SK-N-SH (cell line): ENCODE results near the gene BMP7. TPM values are rescaled to one million over a fixed set of nuclear protein-coding genes. Genes with fewer than 3 reads are reported as not detected.

Experiments
- CTCF ChIA-PET: fragments of 300-600, 350-600 bp; formaldehyde crosslinking; extraction: SDS; loops from one replicate; lab custom pipeline; 2021; lab: Yijun Ruan, JAX
- POLR2A ChIA-PET: fragments of 350-600 bp; sonication (Branson Sonifier 250); formaldehyde crosslinking; extraction: SDS; loops from one replicate; lab custom pipeline; 2020; ENCODE audit warnings: antibody characterized with exemption, inconsistent platforms; lab: Yijun Ruan, JAX
- DNase-seq: peaks from one replicate; pipeline ENCODE4 v3.0.0; 2012
- H2AFZ ChIP-seq: fragments of 200-600 bp; sonication (generic); 2 replicates; pipeline ENCODE4 v1.8.1; 2016; ENCODE audit warnings: antibody characterized with exemption, mild to moderate bottlenecking, low read depth
- H3F3A ChIP-seq: fragments of 200-600 bp; sonication (generic); replicated peaks from 2 replicates; pipeline ENCODE3; 2016; ENCODE audit warnings: antibody characterized with exemption, mild to moderate bottlenecking; ENCODE audit not compliant: insufficient read depth
- H3K27ac ChIP-seq, 2 experiments: fragments of 200-500 bp in 1 of 2; fragments of 200-600 bp in 1 of 2; sonication (Bioruptor generic) in 1 of 2; sonication (generic), shearing (Covaris generic) in 1 of 2; 2 replicates each; pipeline versions ENCODE4 v1.5.1 to v1.6.1; 2014 to 2016; ENCODE audit warnings: low read depth in 2 of 2, inconsistent platforms in 1 of 2, low read length in 1 of 2, mild to moderate bottlenecking in 1 of 2, mixed read lengths in 1 of 2
- H3K27me3 ChIP-seq: fragments of 200-600 bp; sonication (generic), shearing (Covaris generic); 2 replicates; pipeline ENCODE4 v1.6.1; 2016; ENCODE audit warnings: mixed run types; ENCODE audit not compliant: insufficient read depth
- H3K36me3 ChIP-seq, 2 experiments: fragments of 200-500 bp in 1 of 2; fragments of 200-600 bp in 1 of 2; sonication (Bioruptor generic) in 1 of 2; sonication (generic) in 1 of 2; replicated peaks in 1 of 2; 2 replicates each; pipeline versions ENCODE3 to v1.5.1; 2014 to 2016; ENCODE audit warnings: low read length in 1 of 2, mild to moderate bottlenecking in 1 of 2; ENCODE audit not compliant: insufficient read depth in 2 of 2, control insufficient read depth in 1 of 2
- H3K4me1 ChIP-seq, 2 experiments: fragments of 200-500 bp in 1 of 2; fragments of 200-600 bp in 1 of 2; sonication (Bioruptor generic) in 1 of 2; sonication (generic), shearing (Covaris generic) in 1 of 2; 2 replicates each; pipeline versions ENCODE4 v1.5.1 to v1.6.1; 2014 to 2016; ENCODE audit warnings: low read depth in 1 of 2, low read length in 1 of 2, mixed run types in 1 of 2; ENCODE audit not compliant: insufficient read depth in 2 of 2, control insufficient read depth in 1 of 2
- H3K4me2 ChIP-seq: fragments of 200-600 bp; sonication (generic), shearing (Covaris generic); 2 replicates; pipeline ENCODE4 v1.6.1; 2017; ENCODE audit warnings: mixed run types
- H3K4me3 ChIP-seq, 2 experiments: fragments of 200-500 bp in 1 of 2; fragments of 200-600 bp in 1 of 2; sonication (Bioruptor generic) in 1 of 2; sonication (generic), shearing (Covaris generic) in 1 of 2; 2 replicates each; pipeline versions ENCODE4 v1.5.1 to v1.8.1; 2014 to 2016; ENCODE audit warnings: low read depth in 2 of 2, inconsistent platforms in 1 of 2, low read length in 1 of 2, mild to moderate bottlenecking in 1 of 2, mixed read lengths in 1 of 2, moderate library complexity in 1 of 2
- H3K79me2 ChIP-seq: fragments of 200-600 bp; sonication (generic); 2 replicates; pipeline ENCODE4 v1.8.1; 2017; ENCODE audit warnings: mild to moderate bottlenecking; ENCODE audit not compliant: insufficient read depth
- H3K9ac ChIP-seq: fragments of 200-600 bp; sonication (generic); 2 replicates; pipeline ENCODE4 v1.6.1; 2017; ENCODE audit warnings: mixed run types
- H3K9me2 ChIP-seq: fragments of 200-600 bp; sonication (generic); 2 replicates; pipeline ENCODE4 v1.6.1; 2017; ENCODE audit warnings: mixed run types
- H3K9me3 ChIP-seq: fragments of 200-600 bp; sonication (generic); 2 replicates; pipeline ENCODE4 v1.6.1; 2017; ENCODE audit warnings: mixed run types, mild to moderate bottlenecking, moderate library complexity
- H4K20me1 ChIP-seq: fragments of 200-600 bp; sonication (generic); 2 replicates; pipeline ENCODE4 v1.6.1; 2017; ENCODE audit warnings: mild to moderate bottlenecking, mixed run types; ENCODE audit not compliant: insufficient read depth
- EP300 ChIP-seq, 2 experiments: IDR thresholded peaks; 2 replicates each; pipeline versions ENCODE4 v1.4.0 to v1.6.1; 2012; ENCODE audit warnings: borderline replicate concordance in 1 of 2, low read depth in 1 of 2, low read length in 1 of 2
- EZH2phosphoT487 ChIP-seq: fragments of 200-600 bp; sonication (generic); IDR thresholded peaks from 2 replicates; pipeline ENCODE4 v1.6.1; 2017; ENCODE audit warnings: low read depth, mixed run types, mild to moderate bottlenecking, antibody characterized with exemption, moderate library complexity, borderline replicate concordance
- FOSL2 ChIP-seq: IDR thresholded peaks from 2 replicates; pipeline ENCODE4 v1.4.0; 2012; ENCODE audit warnings: low read depth, mild to moderate bottlenecking, moderate library complexity, borderline replicate concordance
- FOXJ3 ChIP-seq: sonication (generic); formaldehyde crosslinking; IDR thresholded peaks from 2 replicates; pipeline ENCODE4 v1.5.1; 2020; ENCODE audit warnings: mild to moderate bottlenecking, missing genetic modification reagents
- FOXM1 ChIP-seq: IDR thresholded peaks from 2 replicates; pipeline ENCODE4 v1.4.0; 2012; ENCODE audit warnings: low read depth, mild to moderate bottlenecking
- GABPA ChIP-seq: IDR thresholded peaks from 2 replicates; pipeline ENCODE4 v1.4.0; 2012; ENCODE audit warnings: low read depth, mild to moderate bottlenecking
- GATA2 ChIP-seq: sonication (generic); formaldehyde crosslinking; IDR thresholded peaks from 2 replicates; pipeline ENCODE4 v1.5.0; 2020; ENCODE audit warnings: mild to moderate bottlenecking, missing genetic modification reagents
- NFIC ChIP-seq: IDR thresholded peaks from 2 replicates; pipeline ENCODE4 v1.4.0; 2012; ENCODE audit warnings: borderline replicate concordance
- NRF1 ChIP-seq: IDR thresholded peaks from 2 replicates; pipeline ENCODE4 v1.6.1; 2012; ENCODE audit warnings: low read depth, mild to moderate bottlenecking, low read length
- POLR2AphosphoS5 ChIP-seq: IDR thresholded peaks from 2 replicates; pipeline ENCODE4 v1.6.1; 2012; ENCODE audit warnings: low read depth, low read length
- RAD21 ChIP-seq: IDR thresholded peaks from 2 replicates; pipeline ENCODE4 v1.6.1; 2012; ENCODE audit warnings: mild to moderate bottlenecking, low read length
- RCOR1 ChIP-seq: fragments of 150-350 bp; IDR thresholded peaks from 2 replicates; pipeline ENCODE4 v1.6.1; 2017; ENCODE audit warnings: antibody characterized with exemption, low read length
- RFX5 ChIP-seq: IDR thresholded peaks from 2 replicates; pipeline ENCODE4 v1.6.1; 2012; ENCODE audit warnings: mild to moderate bottlenecking, improper control_type of control experiment, low read length
- SIN3A ChIP-seq: IDR thresholded peaks from 2 replicates; pipeline ENCODE4 v1.6.1; 2012; ENCODE audit warnings: low read depth, mild to moderate bottlenecking, low read length, moderate library complexity, borderline replicate concordance
- SMC3 ChIP-seq: IDR thresholded peaks from 2 replicates; pipeline ENCODE4 v1.6.1; 2012; ENCODE audit warnings: low read depth, low read length, improper control_type of control experiment
- TAF1 ChIP-seq: IDR thresholded peaks from 2 replicates; pipeline ENCODE4 v1.6.1; 2012; ENCODE audit warnings: low read depth, mild to moderate bottlenecking, low read length, moderate library complexity, borderline replicate concordance
- YY1 ChIP-seq: IDR thresholded peaks from 2 replicates; pipeline ENCODE4 v1.4.0; 2012; ENCODE audit warnings: low read depth, mild to moderate bottlenecking
- WGBS: methylation state at CpG from one replicate; pipeline ENCODE4 v1.1.6; 2017; ENCODE audit warnings: low lambda C conversion rate; 5-methylcytosine and 5-hydroxymethylcytosine counted together
- polyA plus RNA-seq, 3 experiments: library from polyadenylated mRNA; depleted of rRNA; stranded (reverse); fragments of >200 nt; gene quantifications; 2 replicates each; pipeline ENCODE4 v1.2.3, GENCODE V29; 2012
- TF ChIP-seq, protein P1 (sequence below): fragments of 200-600 bp; sonication (generic); IDR thresholded peaks from 2 replicates; pipeline ENCODE4 v1.6.1; 2017; ENCODE audit warnings: antibody characterized with exemption, mild to moderate bottlenecking, moderate library complexity
- TF ChIP-seq, protein P2 (sequence below): IDR thresholded peaks from 2 replicates; pipeline ENCODE4 v1.4.0; 2012; ENCODE audit warnings: low read depth, borderline replicate concordance
- TF ChIP-seq, protein P3 (sequence below): fragments of 150-350 bp; IDR thresholded peaks from 2 replicates; pipeline ENCODE4 v1.6.1; 2017; ENCODE audit warnings: antibody characterized with exemption, low read length, low read depth, borderline replicate concordance

Gene BMP7
- polyA plus RNA-seq, 1 of the 3 experiments (the other 2 are of a cell fraction) = not detected

DNA sequence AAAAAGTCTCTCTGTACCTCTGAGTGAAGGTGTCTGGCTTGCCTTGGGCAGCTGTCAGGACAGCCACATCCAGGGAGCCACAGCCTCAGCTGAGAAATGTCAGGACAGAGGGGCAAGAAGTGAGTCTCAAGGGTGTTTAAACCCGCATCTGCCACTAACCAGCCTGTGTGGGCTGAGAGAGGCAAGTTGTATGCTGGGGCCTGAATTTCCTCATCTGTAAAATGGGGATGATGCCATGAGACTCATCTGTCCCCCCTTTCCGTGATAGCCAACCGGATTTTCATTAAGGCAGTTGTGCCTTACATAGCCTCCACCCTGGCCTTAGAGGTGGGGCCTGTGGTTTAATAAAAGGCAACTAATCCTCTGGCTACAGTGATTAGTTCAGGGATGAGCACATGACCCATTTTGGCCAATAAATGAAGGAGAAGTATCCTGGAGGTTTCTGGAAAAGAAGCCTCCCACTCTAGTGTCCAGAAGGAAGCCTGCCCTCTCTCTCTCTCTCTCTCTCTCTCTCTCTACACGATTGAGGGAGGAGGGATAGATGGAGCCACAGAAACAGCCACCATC is 79.3 kb downstream of the BMP7 start:
- no peaks in the 10 kb centered on the region; a peak in 1 of 4 replicates for H3K4me1 ChIP-seq
- TF ChIP-seq NFIC (no peak), GATA2 (CRISPR knock-in tag) (no peak), EP300 (IDR thresholded peaks at IDR 0.05; ENCODE audit: borderline replicate concordance in 1 of 2, low read depth in 1 of 2, low read length in 1 of 2) (no peak), RAD21 (no peak), YY1 (no peak), POLR2AphosphoS5 (no peak), TAF1 (no peak), GABPA (no peak), SIN3A (no peak), EZH2phosphoT487 (no peak), FOXM1 (no peak), FOXJ3 (CRISPR knock-in tag) (no peak), FOSL2 (no peak), RFX5 (no peak), SMC3 (no peak), NRF1 (no peak), RCOR1 (no peak)
- TF ChIP-seq, protein P1, sequence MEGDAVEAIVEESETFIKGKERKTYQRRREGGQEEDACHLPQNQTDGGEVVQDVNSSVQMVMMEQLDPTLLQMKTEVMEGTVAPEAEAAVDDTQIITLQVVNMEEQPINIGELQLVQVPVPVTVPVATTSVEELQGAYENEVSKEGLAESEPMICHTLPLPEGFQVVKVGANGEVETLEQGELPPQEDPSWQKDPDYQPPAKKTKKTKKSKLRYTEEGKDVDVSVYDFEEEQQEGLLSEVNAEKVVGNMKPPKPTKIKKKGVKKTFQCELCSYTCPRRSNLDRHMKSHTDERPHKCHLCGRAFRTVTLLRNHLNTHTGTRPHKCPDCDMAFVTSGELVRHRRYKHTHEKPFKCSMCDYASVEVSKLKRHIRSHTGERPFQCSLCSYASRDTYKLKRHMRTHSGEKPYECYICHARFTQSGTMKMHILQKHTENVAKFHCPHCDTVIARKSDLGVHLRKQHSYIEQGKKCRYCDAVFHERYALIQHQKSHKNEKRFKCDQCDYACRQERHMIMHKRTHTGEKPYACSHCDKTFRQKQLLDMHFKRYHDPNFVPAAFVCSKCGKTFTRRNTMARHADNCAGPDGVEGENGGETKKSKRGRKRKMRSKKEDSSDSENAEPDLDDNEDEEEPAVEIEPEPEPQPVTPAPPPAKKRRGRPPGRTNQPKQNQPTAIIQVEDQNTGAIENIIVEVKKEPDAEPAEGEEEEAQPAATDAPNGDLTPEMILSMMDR = no peak
- TF ChIP-seq, protein P2, sequence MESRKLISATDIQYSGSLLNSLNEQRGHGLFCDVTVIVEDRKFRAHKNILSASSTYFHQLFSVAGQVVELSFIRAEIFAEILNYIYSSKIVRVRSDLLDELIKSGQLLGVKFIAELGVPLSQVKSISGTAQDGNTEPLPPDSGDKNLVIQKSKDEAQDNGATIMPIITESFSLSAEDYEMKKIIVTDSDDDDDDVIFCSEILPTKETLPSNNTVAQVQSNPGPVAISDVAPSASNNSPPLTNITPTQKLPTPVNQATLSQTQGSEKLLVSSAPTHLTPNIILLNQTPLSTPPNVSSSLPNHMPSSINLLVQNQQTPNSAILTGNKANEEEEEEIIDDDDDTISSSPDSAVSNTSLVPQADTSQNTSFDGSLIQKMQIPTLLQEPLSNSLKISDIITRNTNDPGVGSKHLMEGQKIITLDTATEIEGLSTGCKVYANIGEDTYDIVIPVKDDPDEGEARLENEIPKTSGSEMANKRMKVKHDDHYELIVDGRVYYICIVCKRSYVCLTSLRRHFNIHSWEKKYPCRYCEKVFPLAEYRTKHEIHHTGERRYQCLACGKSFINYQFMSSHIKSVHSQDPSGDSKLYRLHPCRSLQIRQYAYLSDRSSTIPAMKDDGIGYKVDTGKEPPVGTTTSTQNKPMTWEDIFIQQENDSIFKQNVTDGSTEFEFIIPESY = no peak
- TF ChIP-seq, protein P3, sequence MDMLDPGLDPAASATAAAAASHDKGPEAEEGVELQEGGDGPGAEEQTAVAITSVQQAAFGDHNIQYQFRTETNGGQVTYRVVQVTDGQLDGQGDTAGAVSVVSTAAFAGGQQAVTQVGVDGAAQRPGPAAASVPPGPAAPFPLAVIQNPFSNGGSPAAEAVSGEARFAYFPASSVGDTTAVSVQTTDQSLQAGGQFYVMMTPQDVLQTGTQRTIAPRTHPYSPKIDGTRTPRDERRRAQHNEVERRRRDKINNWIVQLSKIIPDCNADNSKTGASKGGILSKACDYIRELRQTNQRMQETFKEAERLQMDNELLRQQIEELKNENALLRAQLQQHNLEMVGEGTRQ = no peak
- TF ChIP-seq, all 33 proteins: peak for 0
- no peaks in the 10 kb centered on the region for H3K9me2 ChIP-seq
- no peaks in the 10 kb centered on the region for H4K20me1 ChIP-seq
- WGBS = 40% methylated on average over 4 of the region's 4 CpGs
- no peak overlapping the region for H3K4me2 ChIP-seq
- H3K27ac ChIP-seq = no peak overlapping the region
- H3K79me2 ChIP-seq = no peaks in the 10 kb centered on the region
- H3K4me3 ChIP-seq = no peak overlapping the region
- H3K9ac ChIP-seq = no peak overlapping the region
- ChIA-PET POLR2A (interaction anchor here (1.5 kb wide), 1 partner anchor 11 kb away, joined by 3 read pairs; no protein-coding TSS in a partner anchor), CTCF (no interaction called here)
- DNase-seq = no peak
- no peaks in the 10 kb centered on the region for H3K36me3 ChIP-seq
- no peaks in the 10 kb centered on the region for H3K27me3 ChIP-seq
- H2AFZ ChIP-seq = no peak overlapping the region
- H3F3A ChIP-seq = no peaks in the 10 kb centered on the region
- no peaks in the 10 kb centered on the region for H3K9me3 ChIP-seq
